ENCODE data around the gene MAPT.

DNA sequence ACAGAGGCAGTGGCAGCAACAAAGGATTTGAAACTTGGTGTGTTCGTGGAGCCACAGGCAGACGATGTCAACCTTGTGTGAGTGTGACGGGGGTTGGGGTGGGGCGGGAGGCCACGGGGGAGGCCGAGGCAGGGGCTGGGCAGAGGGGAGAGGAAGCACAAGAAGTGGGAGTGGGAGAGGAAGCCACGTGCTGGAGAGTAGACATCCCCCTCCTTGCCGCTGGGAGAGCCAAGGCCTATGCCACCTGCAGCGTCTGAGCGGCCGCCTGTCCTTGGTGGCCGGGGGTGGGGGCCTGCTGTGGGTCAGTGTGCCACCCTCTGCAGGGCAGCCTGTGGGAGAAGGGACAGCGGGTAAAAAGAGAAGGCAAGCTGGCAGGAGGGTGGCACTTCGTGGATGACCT, 130.2 kb downstream of the MAPT start:
- TF ChIP-seq, protein P1, sequence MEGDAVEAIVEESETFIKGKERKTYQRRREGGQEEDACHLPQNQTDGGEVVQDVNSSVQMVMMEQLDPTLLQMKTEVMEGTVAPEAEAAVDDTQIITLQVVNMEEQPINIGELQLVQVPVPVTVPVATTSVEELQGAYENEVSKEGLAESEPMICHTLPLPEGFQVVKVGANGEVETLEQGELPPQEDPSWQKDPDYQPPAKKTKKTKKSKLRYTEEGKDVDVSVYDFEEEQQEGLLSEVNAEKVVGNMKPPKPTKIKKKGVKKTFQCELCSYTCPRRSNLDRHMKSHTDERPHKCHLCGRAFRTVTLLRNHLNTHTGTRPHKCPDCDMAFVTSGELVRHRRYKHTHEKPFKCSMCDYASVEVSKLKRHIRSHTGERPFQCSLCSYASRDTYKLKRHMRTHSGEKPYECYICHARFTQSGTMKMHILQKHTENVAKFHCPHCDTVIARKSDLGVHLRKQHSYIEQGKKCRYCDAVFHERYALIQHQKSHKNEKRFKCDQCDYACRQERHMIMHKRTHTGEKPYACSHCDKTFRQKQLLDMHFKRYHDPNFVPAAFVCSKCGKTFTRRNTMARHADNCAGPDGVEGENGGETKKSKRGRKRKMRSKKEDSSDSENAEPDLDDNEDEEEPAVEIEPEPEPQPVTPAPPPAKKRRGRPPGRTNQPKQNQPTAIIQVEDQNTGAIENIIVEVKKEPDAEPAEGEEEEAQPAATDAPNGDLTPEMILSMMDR (IDR thresholded peaks at IDR 0.05) = no peak
- no peak for TF ChIP-seq POLR2AphosphoS5 (IDR thresholded peaks at IDR 0.05; ENCODE audit: insufficient read depth in 1 of 2, low read depth in 1 of 2)
